Lower leg skin (tissue), 3 donors: ENCODE data around the gene KCNE3.

Source experiments
- CTCF ChIP-seq, 3 donors: fragments of 450-650 bp; IDR thresholded peaks; one replicate each; pipeline ENCODE4 v1.5.1; 2016; ENCODE audit warnings: antibody characterized with exemption in 3 of 3, mild to moderate bottlenecking in 3 of 3, moderate library complexity in 2 of 3
- POLR2A ChIP-seq, 2 donors: fragments of 450-650 bp; IDR thresholded peaks; one replicate each; pipeline ENCODE4 v1.6.1; 2016 to 2017; ENCODE audit warnings: antibody characterized with exemption in 2 of 2, mild to moderate bottlenecking in 1 of 2, moderate library complexity in 1 of 2

GRCh38 chr11:74485868-74486267, 18.5 kb upstream of the KCNE3 start:
- TF ChIP-seq CTCF (IDR thresholded peaks at IDR 0.05) (no peak), POLR2A (IDR thresholded peaks at IDR 0.05) (no peak)
